HG03439 (cell line): Measurements from ENCODE around the gene TNS3.

ENCODE experiments used
- ATAC-seq: cut with Tn5 transposase; IDR thresholded peaks from one replicate; pipeline ENCODE4 v1.9.1; 2021; ENCODE audit warnings: mild to moderate bottlenecking, moderate library complexity; ENCODE audit not compliant: unreplicated experiment

The TNS3 gene

DNA sequence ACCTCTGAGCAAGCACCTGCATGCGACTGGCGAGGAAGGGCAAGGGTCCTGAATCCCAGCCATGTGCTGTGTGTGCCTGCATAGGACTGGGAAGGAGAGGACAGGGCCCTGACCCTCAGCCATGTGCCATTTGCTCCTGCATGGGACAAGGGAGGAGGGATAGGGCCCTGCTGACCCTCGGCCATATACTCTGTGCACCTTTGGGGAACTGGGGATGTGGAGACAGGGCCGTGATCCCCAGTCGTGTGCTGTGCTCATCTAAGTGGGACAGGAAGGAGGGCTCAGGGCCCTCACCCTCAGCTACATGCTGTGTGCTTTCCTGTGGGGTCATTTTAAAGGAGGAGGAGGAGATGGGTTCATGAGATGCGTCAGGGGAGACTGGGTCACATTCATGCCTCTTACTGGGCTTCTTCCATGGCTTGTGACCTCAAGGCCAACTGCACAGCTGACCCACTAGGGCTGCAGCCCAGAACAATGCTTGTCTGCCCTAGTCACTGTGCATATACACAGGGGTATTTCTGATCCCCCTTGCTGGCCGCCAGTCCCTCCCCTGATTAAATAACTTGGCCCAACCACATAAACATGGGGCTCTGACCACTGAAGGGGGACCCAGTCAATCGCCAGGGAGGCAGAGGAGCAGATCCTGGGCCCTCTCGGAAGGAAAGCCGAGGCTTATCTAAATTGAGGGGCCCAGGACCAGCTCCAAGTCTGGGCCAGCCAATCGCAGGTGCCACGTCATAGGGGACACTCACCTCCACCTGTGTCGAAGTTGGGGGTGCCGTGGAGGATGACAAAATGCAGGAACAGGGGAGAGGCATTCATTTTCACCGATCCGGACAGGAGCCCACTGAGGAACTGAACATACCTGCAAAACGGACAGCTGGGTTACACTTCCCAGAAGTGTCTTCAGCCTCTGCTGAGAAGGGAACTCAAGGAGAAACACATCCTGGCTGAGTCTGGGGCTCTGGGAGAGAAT is 167.3 kb downstream of the TNS3 start:
- ATAC-seq: no peak

DNA sequence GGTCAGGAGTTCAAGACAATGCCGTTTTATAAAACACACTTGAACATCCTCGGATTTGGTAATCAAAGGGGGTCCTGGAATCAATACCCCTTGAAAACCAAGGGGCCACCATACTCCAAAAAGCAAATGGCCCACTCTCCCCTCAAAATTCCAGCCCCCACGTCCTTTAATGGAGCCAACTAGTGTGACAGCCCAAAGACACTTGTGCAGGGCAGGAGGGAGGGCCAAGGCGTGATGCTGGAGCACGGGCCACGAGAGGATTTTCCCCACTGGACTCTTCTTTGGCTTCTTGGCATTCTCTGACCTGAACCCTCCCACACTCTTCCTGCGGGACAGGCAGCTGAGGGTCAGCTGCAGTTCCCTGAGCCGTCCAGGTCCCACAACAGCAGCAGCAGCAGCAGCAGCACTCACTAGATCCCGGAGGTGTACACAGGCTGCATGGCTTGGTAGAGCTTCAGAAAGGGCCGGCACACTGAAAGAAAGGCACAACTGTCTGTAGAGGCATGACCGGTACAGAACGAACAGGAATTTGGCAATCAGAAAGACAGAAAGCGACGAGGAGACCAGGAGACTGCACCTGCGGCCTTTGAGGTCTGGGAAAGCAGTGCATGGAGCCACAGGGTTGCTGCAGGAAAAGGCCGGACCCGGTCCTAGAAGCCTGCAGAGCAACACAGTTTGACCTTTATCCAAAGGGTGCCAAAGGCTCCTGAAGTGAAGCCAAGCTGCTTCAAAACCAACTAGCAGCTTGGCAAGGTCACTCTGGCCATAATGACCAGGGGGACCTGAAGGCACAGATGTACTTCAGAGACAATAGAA is 168.2 kb downstream of the TNS3 start:
- ATAC-seq: no peak

DNA sequence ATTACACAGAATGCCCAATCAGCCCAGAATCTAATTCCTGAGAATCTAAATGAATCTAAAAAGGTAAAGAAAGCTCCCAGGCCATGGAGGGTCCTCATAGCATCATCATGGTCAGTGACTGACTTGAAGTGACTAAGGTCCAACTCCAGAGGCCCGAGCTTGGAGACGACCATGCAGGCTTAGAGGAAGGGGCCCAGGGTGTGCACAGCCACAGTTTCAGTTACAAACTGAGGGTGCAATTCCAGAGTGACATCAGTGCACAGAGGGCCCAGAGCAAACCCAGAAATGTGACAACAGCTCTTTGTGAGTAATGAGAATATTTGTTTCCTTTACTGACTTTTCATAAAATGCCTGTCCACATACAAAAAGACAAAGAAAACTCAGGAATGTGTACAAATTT is 170.0 kb downstream of the TNS3 start:
- no peak for ATAC-seq

DNA sequence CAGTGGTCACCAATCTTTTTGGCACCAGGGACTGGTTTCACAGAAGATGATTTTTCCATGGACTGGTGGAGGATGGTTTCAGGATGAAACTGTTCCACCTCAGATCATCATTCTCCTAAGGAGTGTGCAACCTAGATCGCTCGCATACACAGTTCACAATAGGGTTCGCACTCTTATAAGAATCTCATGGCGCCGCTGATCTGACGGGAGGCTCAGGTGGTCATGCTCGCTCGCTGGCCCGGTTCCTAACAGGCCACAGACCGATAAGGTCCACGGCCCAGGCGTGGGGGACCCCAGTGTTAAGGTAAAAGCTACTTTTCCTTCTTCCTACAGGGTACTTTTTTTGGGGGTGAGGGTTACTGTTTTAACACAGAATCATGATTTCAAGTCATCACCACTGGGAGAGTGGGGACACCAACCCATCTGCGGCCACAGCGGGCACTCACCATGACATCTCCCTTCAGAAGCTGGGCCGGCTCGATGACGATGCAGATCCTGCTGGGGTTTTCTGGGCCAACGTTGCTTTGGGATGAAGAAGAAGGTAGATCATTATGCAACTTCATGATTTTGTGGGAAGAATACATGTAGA is 170.5 kb downstream of the TNS3 start:
- ATAC-seq: no peak

GRCh38 chr7:47408675-47409074 is 173.2 kb downstream of the TNS3 start:
- no peak for ATAC-seq

DNA sequence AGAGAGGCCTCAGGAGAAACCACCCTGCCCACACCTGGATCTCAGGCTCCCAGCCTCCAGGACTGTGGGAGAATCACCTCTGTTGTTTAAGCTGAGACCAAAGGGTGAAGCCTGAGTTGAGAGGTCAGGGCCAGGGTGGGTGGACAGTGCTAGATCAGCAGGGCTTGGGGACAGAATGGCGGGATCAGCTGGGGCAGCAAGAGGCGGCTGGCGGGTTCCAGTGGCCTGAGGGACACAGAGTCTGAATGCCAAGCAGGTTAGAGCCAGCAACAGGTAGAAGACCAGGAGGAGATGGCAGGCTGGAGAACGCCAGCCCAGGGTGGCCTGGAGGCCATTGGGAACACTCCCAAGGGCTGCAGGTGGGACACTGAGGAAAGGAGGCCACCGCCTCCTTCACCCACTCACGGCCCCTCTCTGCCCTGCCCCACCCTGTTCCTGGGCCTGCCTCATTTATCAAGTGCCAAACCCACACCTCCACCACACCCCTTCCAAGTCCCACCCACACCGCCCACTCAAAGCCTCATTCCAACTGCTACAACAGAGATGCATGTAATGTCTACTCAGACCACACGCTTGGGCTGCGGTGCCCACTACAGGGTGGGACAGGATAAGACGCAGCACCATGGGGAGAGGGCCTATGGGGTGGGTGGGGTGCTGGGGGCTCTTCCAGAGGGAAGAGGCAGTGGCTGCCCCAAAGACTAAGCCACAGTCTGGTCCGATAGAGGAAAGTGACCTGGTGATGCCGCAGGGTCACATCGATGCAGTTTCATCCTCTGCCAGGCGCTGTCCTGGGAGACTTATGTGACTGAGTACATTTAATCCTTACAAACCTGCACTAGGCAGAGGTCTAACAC is 173.9 kb downstream of the TNS3 start:
- ATAC-seq: no peak

DNA sequence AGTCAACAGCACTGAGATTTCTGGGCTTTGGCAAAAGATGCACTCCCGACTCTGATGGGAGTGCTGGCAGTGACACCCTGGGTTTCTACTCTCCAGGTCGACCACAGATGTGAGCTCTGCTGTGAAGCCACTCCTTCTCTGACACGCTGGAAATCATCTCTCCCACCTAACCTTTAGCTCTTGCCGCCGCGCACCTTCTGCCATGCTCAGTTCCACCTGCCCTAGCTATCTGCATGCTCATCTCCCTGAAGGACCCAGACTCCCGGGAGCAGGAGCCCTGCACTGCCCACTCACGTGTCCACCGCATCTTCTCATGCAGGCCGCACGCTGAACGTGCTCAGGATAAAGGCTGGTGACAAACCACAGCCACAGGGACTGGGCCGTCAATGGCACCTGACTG is 174.8 kb downstream of the TNS3 start:
- ATAC-seq: no peak

DNA sequence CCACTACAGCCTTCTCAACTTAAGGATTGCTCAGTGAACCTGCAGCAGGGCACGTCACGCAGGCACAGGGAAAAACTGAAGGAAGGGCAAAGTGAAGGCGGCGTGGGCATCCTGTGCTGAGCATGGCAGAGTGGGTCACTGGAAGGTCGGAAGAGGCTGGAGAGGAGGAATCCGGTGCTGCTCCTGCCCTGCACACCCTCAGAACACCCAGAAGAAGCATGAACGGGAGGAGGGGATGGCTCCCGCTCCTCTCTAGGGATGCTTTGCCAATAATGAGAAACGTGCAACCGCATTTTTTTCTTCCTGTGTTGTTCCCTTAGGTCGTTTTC is 175.1 kb downstream of the TNS3 start:
- ATAC-seq: no peak

- ATAC-seq: no peak
Measured at GRCh38 chr7:47405921-47406800, 175.8 kb downstream of the TNS3 start.

DNA sequence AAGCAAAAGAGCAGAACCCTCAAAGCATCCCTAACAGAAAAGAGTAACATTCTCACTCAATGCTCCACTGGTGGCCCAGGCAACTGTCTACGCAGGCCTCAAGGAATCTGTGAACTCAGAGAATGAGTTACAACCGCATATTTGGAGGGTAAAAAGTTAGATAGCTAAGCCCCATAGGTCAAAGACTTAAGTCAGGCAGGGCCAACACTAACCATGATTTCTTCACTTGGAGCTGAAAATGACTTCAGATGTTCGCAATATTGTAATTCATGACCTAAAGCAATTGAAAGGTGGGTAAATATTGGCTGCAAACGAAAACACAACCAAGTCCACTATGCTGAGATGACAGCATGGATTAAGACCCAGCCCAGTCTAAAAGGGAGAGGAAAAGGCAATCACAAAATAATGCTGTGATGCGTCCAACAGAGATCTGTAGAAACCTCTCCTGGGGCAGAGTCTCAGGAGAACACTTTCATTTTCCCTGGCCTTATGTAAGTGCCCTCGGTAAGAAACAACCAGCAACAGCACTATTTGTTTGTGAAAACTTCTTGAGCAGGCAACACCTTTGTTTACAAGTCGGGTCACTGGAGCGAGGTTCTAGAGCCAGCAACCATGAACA is 176.5 kb downstream of the TNS3 start:
- no peak for ATAC-seq

DNA sequence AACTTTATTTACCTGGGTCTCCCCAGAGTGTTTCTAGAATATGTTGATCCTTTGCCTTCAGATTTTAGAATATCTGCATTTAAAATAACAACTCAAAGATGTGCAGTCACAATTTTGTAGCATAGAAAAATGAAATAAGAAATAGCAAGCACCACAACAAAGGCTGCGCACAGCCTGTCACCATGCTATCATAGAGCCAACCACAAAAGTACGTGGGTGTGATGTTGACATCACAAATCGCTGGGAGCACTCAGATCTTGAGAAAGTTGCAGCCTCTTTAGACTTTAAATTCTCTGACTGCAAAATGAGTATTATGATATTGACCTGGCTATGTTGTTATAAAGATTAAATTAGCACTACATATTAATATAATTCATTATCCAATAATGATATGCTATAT is 177.9 kb downstream of the TNS3 start:
- ATAC-seq: no peak

- no peak for ATAC-seq
Measured at GRCh38 chr7:47402941-47403866, 178.7 kb downstream of the TNS3 start.

DNA sequence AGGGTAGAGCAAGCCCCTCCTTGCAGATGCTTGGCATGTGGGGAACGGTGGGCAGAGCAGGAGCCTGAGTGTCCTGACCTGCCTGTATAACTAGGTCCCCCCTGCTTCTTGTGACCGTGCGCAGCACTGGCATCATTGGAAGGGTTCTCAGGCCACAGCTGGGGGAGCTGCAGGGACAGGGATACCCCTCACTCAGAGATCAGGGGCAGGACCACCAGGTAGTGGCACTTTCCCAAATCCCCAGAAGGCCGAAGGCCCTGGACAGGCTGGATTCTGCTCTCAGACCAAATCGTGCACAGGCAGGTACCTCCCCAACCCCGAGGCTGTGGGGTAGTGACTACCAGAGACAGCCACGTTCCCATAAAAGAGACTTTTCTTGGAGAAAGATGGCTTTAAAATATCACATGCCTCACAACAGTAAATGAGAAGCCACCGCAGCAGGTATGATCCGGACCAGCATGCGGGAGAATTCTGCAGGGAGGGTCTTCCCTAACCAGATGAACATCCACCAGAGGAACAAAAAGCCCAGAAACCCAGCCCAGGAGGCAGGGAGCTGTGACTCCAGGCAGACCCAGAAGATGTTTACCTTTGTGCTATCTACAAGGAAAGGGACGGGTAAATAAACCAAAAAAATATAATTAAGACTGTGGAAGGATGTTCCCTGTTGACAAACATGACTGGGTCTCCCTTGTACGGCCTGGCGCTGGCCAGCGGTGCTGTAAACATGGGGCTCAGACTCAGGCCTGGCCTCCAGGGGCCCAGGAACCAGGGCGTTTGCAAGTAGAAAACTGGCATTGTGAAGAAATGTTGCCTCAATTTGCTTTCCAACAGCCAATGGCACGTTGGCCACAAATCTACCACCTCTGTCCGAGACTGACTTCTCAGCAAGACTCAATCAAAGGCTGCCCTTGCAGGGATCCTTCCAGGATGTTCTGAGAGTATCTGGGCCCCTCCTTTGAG is 180.0 kb downstream of the TNS3 start:
- ATAC-seq: no peak

DNA sequence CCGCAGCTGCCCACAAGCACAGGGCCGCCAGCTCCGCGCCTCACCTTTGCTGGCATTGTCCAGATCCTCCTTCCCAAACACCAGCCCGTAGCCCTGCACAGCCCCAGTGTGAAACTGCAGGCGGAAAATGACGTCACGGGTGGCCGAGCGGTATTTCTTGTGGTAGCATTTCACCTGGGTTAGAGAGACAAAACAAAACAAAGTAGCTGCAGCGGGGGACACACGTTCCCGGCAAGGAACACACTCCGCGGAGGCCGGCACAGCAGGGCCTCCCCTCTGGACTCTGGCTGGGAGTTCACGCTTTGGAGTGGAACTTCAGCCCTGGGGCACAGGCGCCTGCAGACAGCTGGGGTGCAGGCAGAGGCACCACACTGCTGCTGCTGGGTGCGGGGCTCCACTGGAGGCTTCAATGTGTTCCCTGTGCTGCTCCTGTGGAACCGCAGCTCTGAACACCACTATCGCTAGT is 181.1 kb downstream of the TNS3 start:
- no peak for ATAC-seq

DNA sequence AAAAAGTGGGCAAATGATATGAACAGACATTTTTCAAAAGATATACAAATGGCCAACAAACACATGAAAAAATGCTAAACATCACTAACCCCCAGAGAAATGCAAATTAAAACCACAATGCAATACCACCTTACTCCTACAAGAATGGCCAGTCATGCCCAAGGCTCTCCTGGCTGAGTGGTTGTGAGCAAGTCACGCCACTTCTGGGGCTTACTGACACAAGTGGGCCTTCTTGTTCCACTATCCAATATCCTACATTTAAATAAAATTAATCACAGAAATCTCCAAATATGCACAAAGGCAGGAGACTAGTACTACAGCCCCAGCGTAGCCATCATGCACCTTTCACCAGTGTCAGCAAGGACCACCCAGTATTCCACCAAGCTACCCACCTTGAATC is 181.9 kb downstream of the TNS3 start:
- no peak for ATAC-seq

GRCh38 chr7:47394751-47395252 is 187.1 kb downstream of the TNS3 start:
- no peak for ATAC-seq

GRCh38 chr7:47394216-47394615 is 187.7 kb downstream of the TNS3 start:
- no peak for ATAC-seq
